Natural killer cell treated with Interleukin-12 subunit alpha and Interleukin-12 subunit beta and Interleukin-15 and Interleukin-18, amount 100 ng/mL, for 72 hours (primary cell): ENCODE data around the gene KCNA3. TPM values are rescaled to one million over a fixed set of nuclear protein-coding genes. Genes with fewer than 3 reads are reported as not detected.

Source experiments
- ATAC-seq, 2 donors: fragments of 150-1000 bp; cut with Tn5 transposase in 1 of 2; sonication (Bioruptor Pico), chemical (Tn5 transposase) in 1 of 2; 2 replicates each; pipeline ENCODE4 v1.10.0; 2021
- DNase-seq: peaks from one replicate; pipeline ENCODE4 v3.0.0; 2022; ENCODE audit warnings: low spot score
- H3K27ac Mint-ChIP-seq, 2 donors: 1 replicate in 1 of 2; 2 replicates in 1 of 2; pipeline ENCODE4 v1.8.0; 2022; ENCODE audit warnings: mixed read lengths in 2 of 2, mild to moderate bottlenecking in 1 of 2, moderate library complexity in 1 of 2
- H3K27me3 Mint-ChIP-seq, 2 donors: 1 replicate in 1 of 2; 2 replicates in 1 of 2; pipeline ENCODE4 v1.8.0; 2022; ENCODE audit warnings: mixed read lengths in 2 of 2
- H3K36me3 Mint-ChIP-seq: one replicate; pipeline ENCODE4 v1.8.0; 2022; ENCODE audit warnings: mixed read lengths
- H3K4me1 Mint-ChIP-seq, 2 donors: 1 replicate in 1 of 2; 2 replicates in 1 of 2; pipeline ENCODE4 v1.8.0; 2022; ENCODE audit warnings: low read depth in 2 of 2, mixed read lengths in 2 of 2, mild to moderate bottlenecking in 1 of 2
- H3K4me3 Mint-ChIP-seq: one replicate; pipeline ENCODE4 v1.8.0; 2022; ENCODE audit warnings: mixed read lengths
- H3K9me3 Mint-ChIP-seq: 2 replicates; pipeline ENCODE4 v1.8.0; 2022; ENCODE audit warnings: mixed read lengths
- total RNA-seq, 2 donors: library from RNA; stranded (reverse); gene quantifications; one replicate each; pipeline ENCODE4 v1.2.3, GENCODE V29; 2022

The KCNA3 gene
- total RNA-seq, 2 donors from 2014 or later: 65.7 to 105 TPM

GRCh38 chr1:110696818-110697217 lies 22.1 kb upstream of the KCNA3 start:
- Mint-ChIP-seq H3K36me3 (no peaks in the 10 kb centered on the region), H3K9me3 (no peaks in the 10 kb centered on the region), H3K4me1 (peaks cover 3 to 5% of the 10 kb centered on the region in 2 donors), H3K4me3 (no peak overlapping the region), H3K27me3 (peaks cover 0 to 7% of the 10 kb centered on the region in 2 donors), H3K27ac (no peak overlapping the region)
- no peak for DNase-seq
- no peak for ATAC-seq

- Mint-ChIP-seq H3K9me3 (no peaks in the 10 kb centered on the region), H3K4me3 (no peak overlapping the region), H3K27ac (peak overlapping the region in 1 of 2 donors; percentile 10), H3K4me1 (peaks cover 0 to 6% of the 10 kb centered on the region in 2 donors), H3K27me3 (peaks cover 0 to 5% of the 10 kb centered on the region in 2 donors), H3K36me3 (no peaks in the 10 kb centered on the region)
- DNase-seq (no peak), ATAC-seq (no peak)
Observed at GRCh38 chr1:110690709-110691365, 16.1 kb upstream of the KCNA3 start.

GRCh38 chr1:110689868-110690267 lies 15.1 kb upstream of the KCNA3 start:
- no peak overlapping the region for H3K27ac Mint-ChIP-seq
- peaks cover 0 to 7% of the 10 kb centered on the region in 2 donors for H3K4me1 Mint-ChIP-seq
- no peak overlapping the region for H3K4me3 Mint-ChIP-seq
- H3K9me3 Mint-ChIP-seq: no peaks in the 10 kb centered on the region
- H3K36me3 Mint-ChIP-seq: no peaks in the 10 kb centered on the region
- peaks cover 0 to 6% of the 10 kb centered on the region in 2 donors for H3K27me3 Mint-ChIP-seq
- ATAC-seq (no peak), DNase-seq (no peak)

- Mint-ChIP-seq H3K4me3 (no peak overlapping the region), H3K4me1 (peaks cover 0 to 14% of the 10 kb centered on the region in 2 donors), H3K9me3 (no peaks in the 10 kb centered on the region), H3K36me3 (no peaks in the 10 kb centered on the region), H3K27ac (no peak overlapping the region), H3K27me3 (peaks cover 0 to 6% of the 10 kb centered on the region in 2 donors)
- ATAC-seq: no peak
- no peak for DNase-seq
Observed at GRCh38 chr1:110688514-110688913, 13.8 kb upstream of the KCNA3 start.

DNA sequence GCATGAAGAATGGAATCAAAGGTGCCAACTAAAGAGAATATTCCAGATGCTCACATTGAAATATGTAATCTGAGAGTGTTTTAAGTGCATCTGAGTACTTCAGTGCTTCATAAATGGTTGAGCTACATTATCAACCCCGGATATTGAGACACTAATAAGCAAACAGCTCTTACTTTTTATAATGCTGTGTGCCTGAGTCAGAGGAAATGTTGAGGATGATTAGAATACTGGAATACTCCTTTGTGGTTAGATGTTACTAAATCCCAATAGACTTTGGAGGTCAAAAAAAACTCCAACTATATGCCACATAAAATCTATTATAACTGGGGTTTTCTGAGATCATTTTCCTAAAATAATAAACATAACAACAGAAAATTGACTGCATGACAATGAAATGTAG lies 12.5 kb upstream of the KCNA3 start:
- Mint-ChIP-seq H3K4me3 (no peak overlapping the region), H3K36me3 (no peaks in the 10 kb centered on the region), H3K27me3 (peaks cover 0 to 2% of the 10 kb centered on the region in 2 donors), H3K27ac (no peak overlapping the region), H3K9me3 (no peaks in the 10 kb centered on the region), H3K4me1 (peaks cover 0 to 14% of the 10 kb centered on the region in 2 donors)
- ATAC-seq: no peak
- no peak for DNase-seq

GRCh38 chr1:110686188-110686587 lies 11.4 kb upstream of the KCNA3 start:
- Mint-ChIP-seq H3K4me3 (no peak overlapping the region), H3K9me3 (no peaks in the 10 kb centered on the region), H3K27ac (no peak overlapping the region), H3K27me3 (peaks cover 0 to 2% of the 10 kb centered on the region in 2 donors), H3K4me1 (peaks cover 0 to 14% of the 10 kb centered on the region in 2 donors), H3K36me3 (no peaks in the 10 kb centered on the region)
- DNase-seq (no peak), ATAC-seq (no peak)

- peaks cover 5% of the 10 kb centered on the region for H3K9me3 Mint-ChIP-seq
- H3K4me1 Mint-ChIP-seq: peaks cover 7 to 17% of the 10 kb centered on the region in 2 donors
- ATAC-seq (peak; percentile 61 to 86), DNase-seq (no peak)
- H3K4me3 Mint-ChIP-seq: no peak overlapping the region
- H3K36me3 Mint-ChIP-seq: peaks cover 7% of the 10 kb centered on the region
- peaks cover 0 to 6% of the 10 kb centered on the region in 2 donors for H3K27me3 Mint-ChIP-seq
- no peak overlapping the region for H3K27ac Mint-ChIP-seq
Observed at GRCh38 chr1:110684491-110684890, 9.8 kb upstream of the KCNA3 start.

DNA sequence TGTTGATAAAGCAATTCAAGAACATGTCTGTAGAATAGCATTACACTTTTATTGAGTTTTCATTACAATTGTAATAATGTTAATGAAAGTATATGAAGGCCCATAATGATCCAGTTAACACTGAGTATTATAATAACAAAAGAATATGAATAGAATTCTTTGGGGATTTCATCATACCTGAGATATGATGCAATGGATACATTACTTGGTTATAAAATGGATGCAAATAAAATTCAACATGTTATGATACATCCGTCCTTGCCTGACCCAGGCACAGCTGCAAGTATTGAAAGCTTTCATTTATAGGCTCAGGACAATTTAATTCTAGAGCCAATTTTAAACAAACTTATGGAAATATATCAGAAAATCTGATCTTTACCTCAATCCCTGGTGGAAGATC lies 8.2 kb upstream of the KCNA3 start:
- Mint-ChIP-seq H3K27me3 (peaks cover 0 to 6% of the 10 kb centered on the region in 2 donors), H3K4me1 (peaks cover 7 to 17% of the 10 kb centered on the region in 2 donors), H3K36me3 (peaks cover 7% of the 10 kb centered on the region)

DNA sequence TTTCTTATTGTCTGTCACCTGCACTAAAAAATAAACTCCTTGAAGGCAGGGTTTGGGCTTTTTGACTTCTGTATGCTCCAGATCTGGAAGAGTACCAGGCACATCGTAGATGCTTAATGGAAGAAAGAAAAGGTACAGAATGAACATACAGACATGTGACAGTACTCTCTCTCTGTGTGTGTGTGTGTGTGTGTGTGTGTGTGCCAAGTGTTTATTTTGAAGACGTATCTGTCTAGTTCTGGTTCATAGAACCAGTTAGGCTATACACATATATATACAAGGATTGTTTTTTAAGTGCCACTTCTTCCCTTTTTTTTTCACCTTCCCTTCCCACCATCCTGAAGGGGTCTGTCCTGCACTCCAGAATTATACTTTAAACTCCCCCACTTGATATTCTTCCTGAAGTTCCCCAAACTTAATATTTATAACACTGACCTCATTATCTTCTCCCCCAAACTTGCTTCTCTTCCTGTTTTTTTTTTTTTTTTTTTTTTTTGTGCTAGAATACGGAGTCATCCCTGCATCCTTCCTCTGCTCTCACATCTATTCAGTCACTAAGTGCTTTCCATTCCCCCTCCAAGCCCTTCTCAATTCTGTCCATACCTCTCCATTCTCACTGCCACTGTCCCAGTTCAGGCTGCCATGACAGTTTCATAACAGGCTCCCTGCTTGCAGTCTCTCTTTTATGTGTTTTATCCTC lies 5.4 kb upstream of the KCNA3 start:
- peaks cover 5% of the 10 kb centered on the region for H3K9me3 Mint-ChIP-seq
- no peak overlapping the region for H3K4me3 Mint-ChIP-seq
- no peak for DNase-seq
- H3K27ac Mint-ChIP-seq: no peak overlapping the region
- H3K36me3 Mint-ChIP-seq: peaks cover 7% of the 10 kb centered on the region
- ATAC-seq: no peak
- H3K27me3 Mint-ChIP-seq: peaks cover 0 to 5% of the 10 kb centered on the region in 2 donors
- H3K4me1 Mint-ChIP-seq: peaks cover 22 to 27% of the 10 kb centered on the region in 2 donors

More for the DNA sequence above, 8.2 kb upstream of the KCNA3 start:
- no peak for ATAC-seq
- Mint-ChIP-seq H3K9me3 (peaks cover 5% of the 10 kb centered on the region), H3K4me3 (no peak overlapping the region), H3K27ac (no peak overlapping the region)
- no peak for DNase-seq

GRCh38 chr1:110677526-110677925 lies 2.8 kb upstream of the KCNA3 start:
- Mint-ChIP-seq H3K4me3 (no peak overlapping the region), H3K4me1 (peaks cover 27 to 38% of the 10 kb centered on the region in 2 donors), H3K9me3 (peaks cover 5% of the 10 kb centered on the region), H3K27me3 (peaks cover 0 to 5% of the 10 kb centered on the region in 2 donors), H3K27ac (peak overlapping the region in 1 of 2 donors; percentile 34), H3K36me3 (peaks cover 21% of the 10 kb centered on the region)
- no peak for DNase-seq
- no peak for ATAC-seq

- H3K27me3 Mint-ChIP-seq: peaks cover 0 to 5% of the 10 kb centered on the region in 2 donors
- H3K9me3 Mint-ChIP-seq: peaks cover 5% of the 10 kb centered on the region
- no peak for DNase-seq
- H3K27ac Mint-ChIP-seq: peak overlapping the region in 1 of 2 donors; percentile 65
- no peak for ATAC-seq
- peaks cover 26% of the 10 kb centered on the region for H3K36me3 Mint-ChIP-seq
- H3K4me3 Mint-ChIP-seq: no peak overlapping the region
- H3K4me1 Mint-ChIP-seq: peaks cover 33 to 44% of the 10 kb centered on the region in 2 donors
Observed at GRCh38 chr1:110676970-110677369, 2.2 kb upstream of the KCNA3 start.

GRCh38 chr1:110675060-110675791 lies 486 bp upstream of the KCNA3 start:
- DNase-seq: no peak
- peak overlapping the region; percentile 75 for H3K4me3 Mint-ChIP-seq
- peaks cover 37 to 52% of the 10 kb centered on the region in 2 donors for H3K4me1 Mint-ChIP-seq
- H3K9me3 Mint-ChIP-seq: no peaks in the 10 kb centered on the region
- H3K27ac Mint-ChIP-seq: peak overlapping the region in 1 of 2 donors; percentile 65
- peaks cover 34% of the 10 kb centered on the region for H3K36me3 Mint-ChIP-seq
- no peaks in the 10 kb centered on the region for H3K27me3 Mint-ChIP-seq
- ATAC-seq: peak in 1 of 2 donors; percentile 1

GRCh38 chr1:110673805-110674336 lies 869 bp downstream of the KCNA3 start:
- DNase-seq: no peak
- no peaks in the 10 kb centered on the region for H3K9me3 Mint-ChIP-seq
- peak overlapping the region; percentile 94 for H3K4me3 Mint-ChIP-seq
- ATAC-seq: no peak
- no peaks in the 10 kb centered on the region for H3K27me3 Mint-ChIP-seq
- peaks cover 37 to 53% of the 10 kb centered on the region in 2 donors for H3K4me1 Mint-ChIP-seq
- H3K27ac Mint-ChIP-seq: no peak overlapping the region
- H3K36me3 Mint-ChIP-seq: peaks cover 33% of the 10 kb centered on the region
